Epithelial cell of proximal tubule (primary cell): ENCODE results near the gene ZDHHC9. TPM values are rescaled to one million over a fixed set of nuclear protein-coding genes. Genes with fewer than 3 reads are reported as not detected.

ENCODE experiments used
- DNase-seq: peaks from one replicate; pipeline ENCODE4 v3.0.0-alpha.2; 2011; ENCODE audit warnings: low read depth
- H3K4me3 ChIP-seq: 2 replicates; pipeline ENCODE4 v1.5.1; 2011; ENCODE audit warnings: low read depth, mild to moderate bottlenecking, low read length
- CTCF ChIP-seq: conservative IDR thresholded peaks from 2 replicates; pipeline ENCODE4 v1.5.1; 2012; ENCODE audit warnings: low read depth, mild to moderate bottlenecking, low read length
- total RNA-seq: library from RNA; depleted of rRNA; stranded (reverse); fragments of >200 nt; gene quantifications from 2 replicates; pipeline ENCODE4 v1.2.3, GENCODE V29; 2015

Gene ZDHHC9
- total RNA-seq, 1 donor from 2014 or later: 14.8 TPM

- no peak for TF ChIP-seq CTCF
- H3K4me3 ChIP-seq: no peak overlapping the region
- no peak for DNase-seq
These were observed 50.9 kb downstream of the ZDHHC9 start for GRCh38 chrX:129792586-129793291.

- no peak overlapping the region for H3K4me3 ChIP-seq
- no peak for DNase-seq
- TF ChIP-seq CTCF: no peak
These were observed 51.6 kb downstream of the ZDHHC9 start for GRCh38 chrX:129791961-129792570.

DNA sequence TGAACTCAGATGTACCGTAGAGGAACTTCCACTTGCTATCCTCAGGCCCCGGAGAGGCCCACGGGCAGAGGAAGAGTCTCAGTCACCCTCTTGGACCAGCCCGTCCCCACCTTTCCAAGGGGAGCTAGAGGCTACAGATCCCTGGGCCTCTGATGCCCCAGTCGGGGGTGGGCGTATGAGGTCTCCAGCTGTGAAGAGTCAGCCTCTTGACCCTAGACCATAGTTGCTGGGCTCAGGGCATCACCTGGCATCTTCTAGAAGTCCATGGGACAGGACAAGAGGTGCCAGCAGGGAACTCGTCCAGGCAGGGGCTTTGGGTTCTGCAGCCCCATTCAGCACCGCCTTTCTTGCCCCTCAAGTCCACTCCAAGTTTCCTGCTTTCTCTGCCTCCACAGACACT lies 52.4 kb downstream of the ZDHHC9 start:
- H3K4me3 ChIP-seq: no peak overlapping the region
- no peak for DNase-seq
- no peak for TF ChIP-seq CTCF

DNA sequence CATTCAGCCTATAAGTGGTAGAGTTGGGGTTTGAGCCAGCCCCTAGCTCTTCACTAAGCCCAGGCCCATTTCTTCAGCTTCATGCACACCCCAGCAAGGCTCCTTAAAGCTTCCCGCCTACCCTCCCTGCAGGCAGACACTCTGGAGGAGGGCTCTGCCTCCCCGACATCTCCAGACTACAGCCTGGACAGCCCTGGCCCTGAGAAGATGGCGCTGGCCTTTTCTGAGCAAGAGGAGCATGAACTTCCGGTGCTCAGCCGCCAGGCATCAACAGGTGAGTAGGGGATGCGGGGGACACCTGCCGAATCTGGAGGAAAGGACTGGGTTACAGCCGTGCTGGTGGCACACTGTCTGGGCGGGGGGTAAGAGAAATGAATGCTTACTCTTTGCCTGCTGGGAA lies 52.9 kb downstream of the ZDHHC9 start:
- DNase-seq: no peak
- TF ChIP-seq CTCF: no peak
- no peak overlapping the region for H3K4me3 ChIP-seq

DNA sequence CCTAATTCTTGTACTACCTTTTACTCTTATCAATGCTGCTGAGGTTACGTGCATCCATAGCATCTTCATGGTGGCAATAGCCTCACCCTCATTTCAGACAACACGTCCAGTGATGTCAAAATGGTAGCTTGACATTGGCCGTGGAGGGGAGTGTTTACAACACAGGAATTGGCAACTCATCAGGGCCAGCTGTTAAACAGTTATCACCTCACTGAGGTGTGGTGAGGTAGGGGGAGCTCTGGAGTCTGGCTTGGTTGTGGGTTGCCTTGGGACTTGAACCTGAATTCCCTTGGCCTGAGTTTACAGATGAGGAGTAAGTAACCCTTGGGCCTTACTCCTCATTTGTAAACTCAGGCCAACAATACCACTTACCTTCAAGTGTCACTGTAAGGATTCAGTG lies 53.5 kb downstream of the ZDHHC9 start:
- no peak for DNase-seq
- no peak for TF ChIP-seq CTCF
- H3K4me3 ChIP-seq: no peak overlapping the region

DNA sequence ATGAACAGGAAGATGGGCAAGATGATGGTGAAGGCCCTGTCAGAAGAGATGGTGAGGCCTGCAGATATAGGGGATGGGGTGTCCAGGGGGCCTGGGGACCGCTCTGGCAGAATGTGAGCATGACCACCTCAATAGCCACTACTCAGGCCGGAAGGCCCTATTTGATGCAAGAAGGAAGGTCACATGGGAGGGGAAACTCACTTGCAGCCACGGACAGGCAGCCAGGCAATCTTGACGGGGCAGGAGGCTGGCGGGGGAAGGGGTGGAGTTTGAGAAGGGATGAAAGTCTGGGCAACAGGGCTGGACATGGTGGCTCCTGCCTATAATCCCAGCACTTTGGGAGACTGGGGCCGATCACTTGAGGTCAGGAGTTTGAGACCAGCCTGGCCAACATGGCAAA lies 55.2 kb downstream of the ZDHHC9 start:
- no peak for TF ChIP-seq CTCF
- no peak overlapping the region for H3K4me3 ChIP-seq
- DNase-seq: no peak
